ENCODE data around the gene TEX51.

Gene TEX51

GRCh38 chr2:126891681-126892500, 6.8 kb upstream of the TEX51 start:
- Histone ChIP-seq H3K4me3 (ENCODE audit: low read length in 2 of 2) (no peak overlapping the region), H3K27me3 (ENCODE audit: control insufficient read depth in 1 of 2, insufficient read depth in 2 of 2, low read length in 2 of 2) (peaks cover 0 to 2% of the 10 kb centered on the region in 2 donors), H3K27ac (ENCODE audit: low read length) (no peak overlapping the region), H3K36me3 (ENCODE audit: control insufficient read depth in 2 of 2, insufficient read depth in 2 of 2, low read length in 2 of 2) (no peaks in the 10 kb centered on the region), H3K4me1 (ENCODE audit: control insufficient read depth, insufficient read depth, low read length) (no peaks in the 10 kb centered on the region), H3K9me3 (ENCODE audit: control insufficient read depth in 2 of 2, low read length in 2 of 2) (no peaks in the 10 kb centered on the region), H3K9ac (ENCODE audit: low read length in 2 of 2) (no peak overlapping the region)

GRCh38 chr2:126893153-126893552, 5.5 kb upstream of the TEX51 start:
- Histone ChIP-seq H3K9me3 (ENCODE audit: control insufficient read depth in 2 of 2, low read length in 2 of 2) (no peaks in the 10 kb centered on the region), H3K9ac (ENCODE audit: low read length in 2 of 2) (no peak overlapping the region), H3K4me1 (ENCODE audit: control insufficient read depth, insufficient read depth, low read length) (no peaks in the 10 kb centered on the region), H3K36me3 (ENCODE audit: control insufficient read depth in 2 of 2, insufficient read depth in 2 of 2, low read length in 2 of 2) (no peaks in the 10 kb centered on the region), H3K27ac (ENCODE audit: low read length) (no peak overlapping the region), H3K27me3 (ENCODE audit: control insufficient read depth in 1 of 2, insufficient read depth in 2 of 2, low read length in 2 of 2) (no peaks in the 10 kb centered on the region), H3K4me3 (ENCODE audit: low read length in 2 of 2) (no peak overlapping the region)

- no peak overlapping the region for H3K4me3 ChIP-seq (ENCODE audit: low read length in 2 of 2)
- no peak overlapping the region for H3K9ac ChIP-seq (ENCODE audit: low read length in 2 of 2)
- H3K9me3 ChIP-seq (ENCODE audit: control insufficient read depth in 2 of 2, low read length in 2 of 2) = no peaks in the 10 kb centered on the region
- no peaks in the 10 kb centered on the region for H3K4me1 ChIP-seq (ENCODE audit: control insufficient read depth, insufficient read depth, low read length)
- H3K27me3 ChIP-seq (ENCODE audit: control insufficient read depth in 1 of 2, insufficient read depth in 2 of 2, low read length in 2 of 2) = no peaks in the 10 kb centered on the region
- no peak overlapping the region for H3K27ac ChIP-seq (ENCODE audit: low read length)
- H3K36me3 ChIP-seq (ENCODE audit: control insufficient read depth in 2 of 2, insufficient read depth in 2 of 2, low read length in 2 of 2) = no peaks in the 10 kb centered on the region
Measured at GRCh38 chr2:126893606-126894005, 5.1 kb upstream of the TEX51 start.

- H3K9me3 ChIP-seq (ENCODE audit: control insufficient read depth in 2 of 2, low read length in 2 of 2) = no peaks in the 10 kb centered on the region
- H3K36me3 ChIP-seq (ENCODE audit: control insufficient read depth in 2 of 2, insufficient read depth in 2 of 2, low read length in 2 of 2) = no peaks in the 10 kb centered on the region
- no peak overlapping the region for H3K9ac ChIP-seq (ENCODE audit: low read length in 2 of 2)
- no peaks in the 10 kb centered on the region for H3K27me3 ChIP-seq (ENCODE audit: control insufficient read depth in 1 of 2, insufficient read depth in 2 of 2, low read length in 2 of 2)
- H3K4me1 ChIP-seq (ENCODE audit: control insufficient read depth, insufficient read depth, low read length) = no peaks in the 10 kb centered on the region
- no peak overlapping the region for H3K27ac ChIP-seq (ENCODE audit: low read length)
- no peak overlapping the region for H3K4me3 ChIP-seq (ENCODE audit: low read length in 2 of 2)
Measured at GRCh38 chr2:126894082-126894481, 4.6 kb upstream of the TEX51 start.

- Histone ChIP-seq H3K9ac (ENCODE audit: low read length in 2 of 2) (no peak overlapping the region), H3K9me3 (ENCODE audit: control insufficient read depth in 2 of 2, low read length in 2 of 2) (no peaks in the 10 kb centered on the region), H3K27ac (ENCODE audit: low read length) (no peak overlapping the region), H3K36me3 (ENCODE audit: control insufficient read depth in 2 of 2, insufficient read depth in 2 of 2, low read length in 2 of 2) (no peaks in the 10 kb centered on the region), H3K4me3 (ENCODE audit: low read length in 2 of 2) (no peak overlapping the region), H3K27me3 (ENCODE audit: control insufficient read depth in 1 of 2, insufficient read depth in 2 of 2, low read length in 2 of 2) (no peaks in the 10 kb centered on the region), H3K4me1 (ENCODE audit: control insufficient read depth, insufficient read depth, low read length) (no peaks in the 10 kb centered on the region)
Measured at GRCh38 chr2:126894585-126895182, 4.0 kb upstream of the TEX51 start.

- no peaks in the 10 kb centered on the region for H3K36me3 ChIP-seq (ENCODE audit: control insufficient read depth in 2 of 2, insufficient read depth in 2 of 2, low read length in 2 of 2)
- no peaks in the 10 kb centered on the region for H3K4me1 ChIP-seq (ENCODE audit: control insufficient read depth, insufficient read depth, low read length)
- no peaks in the 10 kb centered on the region for H3K27me3 ChIP-seq (ENCODE audit: control insufficient read depth in 1 of 2, insufficient read depth in 2 of 2, low read length in 2 of 2)
- no peak overlapping the region for H3K9ac ChIP-seq (ENCODE audit: low read length in 2 of 2)
- H3K27ac ChIP-seq (ENCODE audit: low read length) = no peak overlapping the region
- H3K9me3 ChIP-seq (ENCODE audit: control insufficient read depth in 2 of 2, low read length in 2 of 2) = no peaks in the 10 kb centered on the region
- H3K4me3 ChIP-seq (ENCODE audit: low read length in 2 of 2) = no peak overlapping the region
Measured at GRCh38 chr2:126895336-126895735, 3.4 kb upstream of the TEX51 start.

DNA sequence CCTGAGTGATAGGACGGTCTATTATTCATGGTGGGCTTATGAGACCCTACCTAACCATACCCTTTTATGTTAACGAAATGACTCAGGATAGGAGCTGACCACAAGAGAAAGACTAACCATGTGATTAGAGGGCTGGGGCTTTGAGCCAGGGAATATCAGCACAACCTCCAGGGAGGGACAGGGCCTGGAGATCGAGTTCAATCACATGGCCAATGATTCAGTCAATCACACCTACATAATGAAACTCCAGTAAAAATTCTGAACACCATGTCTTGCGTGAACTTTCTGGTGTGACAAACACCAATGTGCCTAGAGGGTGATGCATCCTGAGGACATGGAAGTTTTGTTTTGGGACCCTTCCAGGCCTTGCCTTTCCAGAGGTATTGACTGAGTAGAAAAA, 2.2 kb upstream of the TEX51 start:
- Histone ChIP-seq H3K4me1 (ENCODE audit: control insufficient read depth, insufficient read depth, low read length) (no peaks in the 10 kb centered on the region), H3K27me3 (ENCODE audit: control insufficient read depth in 1 of 2, insufficient read depth in 2 of 2, low read length in 2 of 2) (no peaks in the 10 kb centered on the region), H3K27ac (ENCODE audit: low read length) (no peak overlapping the region), H3K9me3 (ENCODE audit: control insufficient read depth in 2 of 2, low read length in 2 of 2) (no peaks in the 10 kb centered on the region), H3K9ac (ENCODE audit: low read length in 2 of 2) (no peak overlapping the region), H3K36me3 (ENCODE audit: control insufficient read depth in 2 of 2, insufficient read depth in 2 of 2, low read length in 2 of 2) (no peaks in the 10 kb centered on the region), H3K4me3 (ENCODE audit: low read length in 2 of 2) (no peak overlapping the region)

DNA sequence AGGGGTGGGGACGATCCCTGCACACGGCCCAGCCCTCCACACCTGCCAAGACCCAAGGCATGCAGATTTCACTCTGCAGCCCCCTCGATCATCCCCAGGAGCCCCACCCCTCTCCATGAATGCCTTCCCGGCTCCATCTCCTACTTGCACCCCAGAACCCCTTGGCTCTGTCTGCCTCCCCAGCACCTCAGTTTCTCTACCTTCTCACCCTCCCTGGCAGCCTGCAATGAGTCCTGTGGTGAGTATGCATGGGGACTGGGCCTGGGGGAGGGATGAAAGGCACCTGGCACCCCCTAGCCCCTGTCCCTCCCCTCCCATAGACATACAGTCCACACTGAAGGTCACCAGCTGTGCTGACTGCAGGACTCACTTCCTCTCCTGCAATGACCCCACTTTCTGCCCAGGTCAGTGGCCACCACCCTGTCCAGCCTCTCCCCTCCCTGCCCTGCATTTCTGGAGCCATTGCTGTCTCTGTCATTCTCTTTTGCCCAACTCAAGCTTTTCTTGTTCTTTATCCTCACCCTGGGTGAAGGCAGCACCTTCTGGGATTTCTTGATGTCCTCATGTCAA, 1.0 kb downstream of the TEX51 start:
- Histone ChIP-seq H3K27ac (ENCODE audit: low read length) (no peak overlapping the region), H3K9ac (ENCODE audit: low read length in 2 of 2) (no peak overlapping the region), H3K4me3 (ENCODE audit: low read length in 2 of 2) (no peak overlapping the region), H3K36me3 (ENCODE audit: control insufficient read depth in 2 of 2, insufficient read depth in 2 of 2, low read length in 2 of 2) (no peaks in the 10 kb centered on the region), H3K9me3 (ENCODE audit: control insufficient read depth in 2 of 2, low read length in 2 of 2) (no peaks in the 10 kb centered on the region), H3K27me3 (ENCODE audit: control insufficient read depth in 1 of 2, insufficient read depth in 2 of 2, low read length in 2 of 2) (no peaks in the 10 kb centered on the region), H3K4me1 (ENCODE audit: control insufficient read depth, insufficient read depth, low read length) (peaks cover 5% of the 10 kb centered on the region)

DNA sequence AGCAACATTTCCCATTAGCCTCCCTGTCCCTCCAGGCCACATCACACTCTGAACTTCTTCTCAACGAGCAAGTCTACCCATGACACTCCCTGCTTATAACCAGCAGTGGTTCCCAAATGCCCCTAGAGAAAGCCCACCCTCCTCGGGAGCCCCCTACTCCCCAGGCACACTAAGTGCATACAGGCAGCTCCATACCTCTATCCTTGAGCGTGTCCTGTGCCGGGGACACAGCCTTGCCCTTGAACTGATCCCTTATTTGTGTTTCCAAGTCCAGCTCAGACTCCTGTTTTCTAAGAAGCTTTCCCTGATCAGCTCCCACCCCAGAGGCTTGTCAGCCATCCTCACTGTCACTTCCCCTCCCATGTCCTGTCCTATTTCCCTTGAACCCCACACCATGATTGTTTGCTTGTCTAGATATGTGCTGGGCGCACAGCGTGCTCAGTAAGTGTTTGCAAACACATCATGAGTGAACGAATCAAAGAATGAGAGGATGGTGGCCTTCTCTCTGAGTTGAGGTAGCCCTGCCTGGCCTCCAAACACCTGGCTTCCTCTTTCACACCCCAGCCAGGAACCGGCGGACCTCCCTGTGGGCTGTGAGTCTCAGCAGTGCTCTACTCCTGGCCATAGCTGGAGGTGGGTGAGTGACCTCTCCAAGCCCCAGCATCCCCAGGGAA, 2.1 kb downstream of the TEX51 start:
- Histone ChIP-seq H3K27me3 (ENCODE audit: control insufficient read depth in 1 of 2, insufficient read depth in 2 of 2, low read length in 2 of 2) (no peaks in the 10 kb centered on the region), H3K4me3 (ENCODE audit: low read length in 2 of 2) (no peak overlapping the region), H3K36me3 (ENCODE audit: control insufficient read depth in 2 of 2, insufficient read depth in 2 of 2, low read length in 2 of 2) (no peaks in the 10 kb centered on the region), H3K9ac (ENCODE audit: low read length in 2 of 2) (no peak overlapping the region), H3K27ac (ENCODE audit: low read length) (no peak overlapping the region), H3K9me3 (ENCODE audit: control insufficient read depth in 2 of 2, low read length in 2 of 2) (no peaks in the 10 kb centered on the region), H3K4me1 (ENCODE audit: control insufficient read depth, insufficient read depth, low read length) (peaks cover 5% of the 10 kb centered on the region)

DNA sequence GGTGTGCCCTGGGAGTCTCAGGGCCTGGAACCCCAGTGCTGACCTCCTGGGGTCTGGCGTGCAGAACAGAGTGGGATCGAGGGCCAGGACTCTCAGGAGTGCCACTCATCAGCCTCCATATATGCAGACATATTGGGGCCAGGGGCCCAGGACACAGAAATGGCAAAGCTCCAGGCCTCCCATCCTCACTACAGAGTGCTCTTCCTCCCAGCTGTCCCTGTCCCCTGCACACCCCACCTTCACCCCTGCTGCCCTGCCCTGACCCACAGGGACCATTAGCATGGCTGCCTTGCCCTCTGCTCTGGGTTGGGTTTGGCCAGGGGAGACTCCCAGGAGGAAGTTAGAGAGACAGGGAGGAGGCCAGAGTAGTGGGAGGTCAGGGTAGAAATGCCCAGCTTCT, 2.8 kb downstream of the TEX51 start:
- H3K36me3 ChIP-seq (ENCODE audit: control insufficient read depth in 2 of 2, insufficient read depth in 2 of 2, low read length in 2 of 2) = no peaks in the 10 kb centered on the region
- H3K27me3 ChIP-seq (ENCODE audit: control insufficient read depth in 1 of 2, insufficient read depth in 2 of 2, low read length in 2 of 2) = no peaks in the 10 kb centered on the region
- no peak overlapping the region for H3K4me3 ChIP-seq (ENCODE audit: low read length in 2 of 2)
- no peak overlapping the region for H3K9ac ChIP-seq (ENCODE audit: low read length in 2 of 2)
- no peaks in the 10 kb centered on the region for H3K9me3 ChIP-seq (ENCODE audit: control insufficient read depth in 2 of 2, low read length in 2 of 2)
- H3K27ac ChIP-seq (ENCODE audit: low read length) = no peak overlapping the region
- peaks cover 5% of the 10 kb centered on the region for H3K4me1 ChIP-seq (ENCODE audit: control insufficient read depth, insufficient read depth, low read length)

Measured in stomach smooth muscle (tissue), 2 donors.